ENCODE measurements around the gene RBP2. TPM values are rescaled to one million over a fixed set of nuclear protein-coding genes. Genes with fewer than 3 reads are reported as not detected.

RBP2 gene
- 0.16 TPM in 1 of 2 replicates, not detected in the other for polyA plus RNA-seq (2013)

GRCh38 chr3:139476348-139476747 lies at the start of gene RBP2:
Gene RBP2 (minus strand): TSS chr3:139476516. CDS start chr3:139476459, 57 bp downstream.
- Histone ChIP-seq H3K4me2 (ENCODE audit: low read length) (no peak within 1 kb of the TSS), H3K36me3 (ENCODE audit: control insufficient read depth in 1 of 2, insufficient read depth in 2 of 2, low read length in 2 of 2) (no peaks in the 10 kb centered on the region), H3K27me3 (ENCODE audit: insufficient read depth, low read length) (peaks cover 4% of the 10 kb centered on the region), H2AK5ac (ENCODE audit: low read length) (no peak within 1 kb of the TSS), H3K27ac (ENCODE audit: low read depth, low read length) (no peak within 1 kb of the TSS), H3K4me3 (ENCODE audit: low read depth, low read length) (no peak within 1 kb of the TSS), H2BK5ac (ENCODE audit: low read depth, low read length, poor library complexity) (no peak within 1 kb of the TSS), H3K4me1 (ENCODE audit: control insufficient read depth in 1 of 2, insufficient read depth in 2 of 2, low read length in 2 of 2) (peaks cover 18% of the 10 kb centered on the region in 2 experiments), H3K14ac (ENCODE audit: low read length) (no peak within 1 kb of the TSS), H4K12ac (ENCODE audit: low read depth, low read length) (no peak within 1 kb of the TSS), H3K9ac (ENCODE audit: low read length) (no peak within 1 kb of the TSS), H2BK120ac (ENCODE audit: insufficient read depth, low read length, poor library complexity) (no peak within 1 kb of the TSS), H3K79me1 (ENCODE audit: low read length) (peaks cover 3% of the 10 kb centered on the region), H2BK12ac (ENCODE audit: low read length) (no peak within 1 kb of the TSS), H4K8ac (ENCODE audit: low read depth, low read length) (no peak within 1 kb of the TSS), H3K18ac (ENCODE audit: low read length) (no peak within 1 kb of the TSS), H3K4ac (ENCODE audit: low read depth, low read length) (no peak within 1 kb of the TSS), H3K23ac (ENCODE audit: low read length) (no peak within 1 kb of the TSS), H3K9me3 (ENCODE audit: insufficient read depth, low read depth, low read length) (no peaks in the 10 kb centered on the region), H3K79me2 (ENCODE audit: control insufficient read depth, insufficient read depth, low read length, poor library complexity) (no peaks in the 10 kb centered on the region), H4K91ac (ENCODE audit: low read depth, low read length) (no peak within 1 kb of the TSS), H2AFZ (ENCODE audit: insufficient read depth, low read length, poor library complexity) (no peak within 1 kb of the TSS)
- no CpG with 5 or more reads among the region's 4 CpGs for WGBS (ENCODE audit: extremely low coverage, insufficient coverage, insufficient read length)
- DNase-seq, result no peak

- Histone ChIP-seq H3K9me3 (ENCODE audit: insufficient read depth, low read depth, low read length) (no peaks in the 10 kb centered on the region), H2BK120ac (ENCODE audit: insufficient read depth, low read length, poor library complexity) (no peak overlapping the region), H3K14ac (ENCODE audit: low read length) (no peak overlapping the region), H3K79me2 (ENCODE audit: control insufficient read depth, insufficient read depth, low read length, poor library complexity) (no peaks in the 10 kb centered on the region), H3K4me2 (ENCODE audit: low read length) (no peak overlapping the region), H4K8ac (ENCODE audit: low read depth, low read length) (no peak overlapping the region), H3K4me1 (ENCODE audit: control insufficient read depth in 1 of 2, insufficient read depth in 2 of 2, low read length in 2 of 2) (no peaks in the 10 kb centered on the region), H3K27ac (ENCODE audit: low read depth, low read length) (no peak overlapping the region), H2BK5ac (ENCODE audit: low read depth, low read length, poor library complexity) (no peak overlapping the region), H3K4ac (ENCODE audit: low read depth, low read length) (no peak overlapping the region), H2AFZ (ENCODE audit: insufficient read depth, low read length, poor library complexity) (no peak overlapping the region), H3K18ac (ENCODE audit: low read length) (no peak overlapping the region), H3K27me3 (ENCODE audit: insufficient read depth, low read length) (no peaks in the 10 kb centered on the region), H2AK5ac (ENCODE audit: low read length) (no peak overlapping the region), H2BK12ac (ENCODE audit: low read length) (no peak overlapping the region), H4K12ac (ENCODE audit: low read depth, low read length) (no peak overlapping the region), H4K91ac (ENCODE audit: low read depth, low read length) (no peak overlapping the region), H3K79me1 (ENCODE audit: low read length) (no peaks in the 10 kb centered on the region), H3K23ac (ENCODE audit: low read length) (no peak overlapping the region), H3K9ac (ENCODE audit: low read length) (no peak overlapping the region), H3K36me3 (ENCODE audit: control insufficient read depth in 1 of 2, insufficient read depth in 2 of 2, low read length in 2 of 2) (no peaks in the 10 kb centered on the region), H3K4me3 (ENCODE audit: low read depth, low read length) (no peak overlapping the region)
- no peak for DNase-seq
- WGBS (ENCODE audit: extremely low coverage, insufficient coverage, insufficient read length), result no CpG with 5 or more reads among the region's 7 CpGs
Observed at GRCh38 chr3:139524841-139525636, 48.7 kb upstream of the RBP2 start.

- no peak overlapping the region for H3K23ac ChIP-seq (ENCODE audit: low read length)
- H3K79me2 ChIP-seq (ENCODE audit: control insufficient read depth, insufficient read depth, low read length, poor library complexity), result no peaks in the 10 kb centered on the region
- no peak overlapping the region for H2BK5ac ChIP-seq (ENCODE audit: low read depth, low read length, poor library complexity)
- H3K27me3 ChIP-seq (ENCODE audit: insufficient read depth, low read length), result no peaks in the 10 kb centered on the region
- H3K27ac ChIP-seq (ENCODE audit: low read depth, low read length), result no peak overlapping the region
- H3K79me1 ChIP-seq (ENCODE audit: low read length), result no peaks in the 10 kb centered on the region
- no CpG with 5 or more reads among the region's 1 CpG for WGBS (ENCODE audit: extremely low coverage, insufficient coverage, insufficient read length)
- H4K12ac ChIP-seq (ENCODE audit: low read depth, low read length), result no peak overlapping the region
- no peak overlapping the region for H4K8ac ChIP-seq (ENCODE audit: low read depth, low read length)
- no peak overlapping the region for H2AFZ ChIP-seq (ENCODE audit: insufficient read depth, low read length, poor library complexity)
- H3K4ac ChIP-seq (ENCODE audit: low read depth, low read length), result no peak overlapping the region
- H4K91ac ChIP-seq (ENCODE audit: low read depth, low read length), result no peak overlapping the region
- no peak overlapping the region for H2BK12ac ChIP-seq (ENCODE audit: low read length)
- no peaks in the 10 kb centered on the region for H3K9me3 ChIP-seq (ENCODE audit: insufficient read depth, low read depth, low read length)
- no peak overlapping the region for H2AK5ac ChIP-seq (ENCODE audit: low read length)
- H2BK120ac ChIP-seq (ENCODE audit: insufficient read depth, low read length, poor library complexity), result no peak overlapping the region
- H3K36me3 ChIP-seq (ENCODE audit: control insufficient read depth in 1 of 2, insufficient read depth in 2 of 2, low read length in 2 of 2), result no peaks in the 10 kb centered on the region
- DNase-seq, result no peak
- H3K14ac ChIP-seq (ENCODE audit: low read length), result no peak overlapping the region
- no peaks in the 10 kb centered on the region for H3K4me1 ChIP-seq (ENCODE audit: control insufficient read depth in 1 of 2, insufficient read depth in 2 of 2, low read length in 2 of 2)
- no peak overlapping the region for H3K4me2 ChIP-seq (ENCODE audit: low read length)
- no peak overlapping the region for H3K9ac ChIP-seq (ENCODE audit: low read length)
- no peak overlapping the region for H3K4me3 ChIP-seq (ENCODE audit: low read depth, low read length)
- no peak overlapping the region for H3K18ac ChIP-seq (ENCODE audit: low read length)
Observed at GRCh38 chr3:139523718-139524117, 47.4 kb upstream of the RBP2 start.

GRCh38 chr3:139523166-139523565 lies 46.9 kb upstream of the RBP2 start:
- Histone ChIP-seq H2AK5ac (ENCODE audit: low read length) (no peak overlapping the region), H3K23ac (ENCODE audit: low read length) (no peak overlapping the region), H3K18ac (ENCODE audit: low read length) (no peak overlapping the region), H3K79me1 (ENCODE audit: low read length) (no peaks in the 10 kb centered on the region), H2AFZ (ENCODE audit: insufficient read depth, low read length, poor library complexity) (no peak overlapping the region), H3K14ac (ENCODE audit: low read length) (no peak overlapping the region), H3K27ac (ENCODE audit: low read depth, low read length) (no peak overlapping the region), H3K79me2 (ENCODE audit: control insufficient read depth, insufficient read depth, low read length, poor library complexity) (no peaks in the 10 kb centered on the region), H3K27me3 (ENCODE audit: insufficient read depth, low read length) (no peaks in the 10 kb centered on the region), H4K8ac (ENCODE audit: low read depth, low read length) (no peak overlapping the region), H4K91ac (ENCODE audit: low read depth, low read length) (no peak overlapping the region), H2BK120ac (ENCODE audit: insufficient read depth, low read length, poor library complexity) (no peak overlapping the region), H4K12ac (ENCODE audit: low read depth, low read length) (no peak overlapping the region), H2BK5ac (ENCODE audit: low read depth, low read length, poor library complexity) (no peak overlapping the region), H3K4ac (ENCODE audit: low read depth, low read length) (no peak overlapping the region), H3K9me3 (ENCODE audit: insufficient read depth, low read depth, low read length) (no peaks in the 10 kb centered on the region), H2BK12ac (ENCODE audit: low read length) (no peak overlapping the region), H3K4me2 (ENCODE audit: low read length) (no peak overlapping the region), H3K4me1 (ENCODE audit: control insufficient read depth in 1 of 2, insufficient read depth in 2 of 2, low read length in 2 of 2) (no peaks in the 10 kb centered on the region), H3K36me3 (ENCODE audit: control insufficient read depth in 1 of 2, insufficient read depth in 2 of 2, low read length in 2 of 2) (no peaks in the 10 kb centered on the region), H3K9ac (ENCODE audit: low read length) (no peak overlapping the region), H3K4me3 (ENCODE audit: low read depth, low read length) (no peak overlapping the region)
- no peak for DNase-seq
- WGBS (ENCODE audit: extremely low coverage, insufficient coverage, insufficient read length), result no CpG with 5 or more reads among the region's 5 CpGs

Data from trophoblast cell (in vitro differentiated cells and primary cell).